HFF-Myc (cell line): ENCODE data around the gene HYAL3.

ENCODE experiments used
- DNase-seq: peaks from one replicate; pipeline ENCODE4 v3.0.0-alpha.2; 2011; ENCODE audit warnings: low read depth; ENCODE audit errors: extremely low read depth
- H3K4me3 ChIP-seq: replicated peaks from 2 replicates; pipeline ENCODE4 v1.5.1; 2011; ENCODE audit warnings: low read depth, mild to moderate bottlenecking, control low read depth, low read length
- CTCF ChIP-seq: IDR thresholded peaks from 2 replicates; pipeline ENCODE4 v1.5.1; 2012; ENCODE audit warnings: mild to moderate bottlenecking, low read depth, low read length, control low read depth; ENCODE audit errors: missing control alignments

The HYAL3 gene

GRCh38 chr3:50294492-50295403, 4.5 kb downstream of the HYAL3 start:
- DNase-seq: no peak
- H3K4me3 ChIP-seq: no peak overlapping the region
- TF ChIP-seq CTCF: no peak

DNA sequence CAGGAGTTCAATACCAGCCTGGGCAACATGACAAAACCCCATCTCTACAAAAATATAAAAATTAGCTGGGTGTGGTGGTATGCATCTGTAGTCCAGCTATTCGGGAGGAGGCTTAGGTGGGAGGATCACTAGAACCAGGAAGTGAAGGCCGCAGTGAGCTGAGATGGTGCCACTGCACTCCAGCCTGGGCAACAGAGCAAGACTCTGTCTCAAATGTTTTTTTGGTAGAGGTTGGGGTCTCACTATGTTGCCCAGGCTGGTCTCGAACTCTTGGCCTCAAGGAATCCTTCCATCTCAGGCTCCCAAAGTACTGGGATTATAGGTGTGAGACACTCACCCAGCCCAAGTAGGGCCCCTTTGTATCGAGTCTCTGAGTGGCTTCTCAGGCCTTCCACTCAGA, 5.1 kb downstream of the HYAL3 start:
- H3K4me3 ChIP-seq: no peak overlapping the region
- TF ChIP-seq CTCF: no peak
- DNase-seq: no peak

DNA sequence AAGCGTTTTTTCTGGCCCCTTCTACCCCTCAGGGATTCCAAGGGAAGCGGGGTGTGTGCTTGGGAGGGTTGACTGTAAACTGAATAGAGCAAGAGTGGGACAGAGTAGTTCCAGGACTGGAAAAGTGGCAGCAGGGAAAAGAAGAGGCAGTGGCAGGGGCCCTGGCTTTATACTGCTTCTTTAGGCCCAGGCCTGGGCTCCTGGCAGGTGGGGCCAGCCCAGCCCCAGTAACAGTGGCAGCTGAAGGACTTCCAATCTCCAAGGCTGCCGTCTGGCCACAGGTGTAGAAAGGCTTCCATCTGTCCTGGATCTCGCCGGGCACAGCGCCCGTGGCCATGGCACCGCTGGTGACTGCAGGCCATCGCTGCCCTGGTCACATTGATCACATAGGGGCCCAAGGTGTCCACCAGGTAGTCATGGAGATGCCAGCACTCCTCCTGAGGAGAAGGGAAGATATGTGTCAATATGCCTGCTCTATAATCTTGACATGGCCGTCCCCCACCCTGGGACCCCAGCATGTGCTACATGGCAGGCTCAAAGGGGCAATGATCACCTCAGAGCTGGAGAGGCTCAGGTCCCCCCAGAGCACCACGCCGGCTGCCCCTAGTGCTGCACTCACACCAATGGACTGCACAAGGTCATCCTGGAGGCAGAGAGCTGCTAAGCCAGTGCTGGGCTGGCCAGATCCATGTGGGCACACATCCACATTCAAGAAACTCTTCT, 6.0 kb downstream of the HYAL3 start:
- TF ChIP-seq CTCF: no peak
- DNase-seq: no peak
- peak overlapping the region; percentile 100 for H3K4me3 ChIP-seq

DNA sequence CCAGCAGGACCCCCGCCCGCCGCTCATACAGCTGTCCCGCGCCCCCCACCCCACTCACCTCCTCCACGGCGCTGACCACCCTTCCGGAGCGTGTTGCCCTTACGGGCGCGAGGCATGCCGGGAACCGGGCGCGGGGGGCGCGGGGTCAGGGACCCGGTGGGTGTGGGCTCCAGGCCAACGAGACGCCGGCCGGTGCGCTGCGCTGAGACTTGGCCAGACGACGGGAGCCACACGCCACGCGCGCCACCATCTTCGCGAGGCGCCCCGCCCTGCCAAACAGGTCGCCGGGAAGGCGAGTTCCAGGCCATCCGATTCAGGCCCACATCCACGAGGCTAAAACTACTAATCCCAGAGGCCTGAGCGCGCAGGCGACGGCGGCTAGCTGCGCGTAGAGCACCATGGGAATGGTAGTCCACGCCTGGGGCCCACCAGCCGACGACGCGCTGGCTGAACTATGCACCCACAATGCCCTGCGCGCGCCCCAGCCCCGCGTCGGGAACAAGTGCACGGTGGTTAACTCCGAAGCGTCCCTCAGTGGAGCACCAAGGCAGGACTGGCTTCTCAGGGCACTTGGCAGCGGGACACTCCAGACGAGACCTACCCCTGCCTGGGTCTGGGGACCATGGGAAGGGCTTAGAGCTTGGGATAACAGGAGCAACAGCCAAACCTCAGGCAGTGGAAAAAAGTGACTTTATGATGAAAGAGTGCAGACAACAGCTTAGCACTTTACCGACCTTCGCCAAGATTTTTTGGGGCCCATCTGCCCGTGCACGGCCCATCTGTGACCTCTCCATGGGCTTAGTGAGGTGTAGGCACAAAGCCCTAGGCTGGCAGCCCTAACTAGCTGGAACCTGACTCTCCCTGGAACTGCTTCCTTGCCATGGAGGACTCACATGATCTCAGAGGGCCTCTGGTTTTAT, 6.8 kb downstream of the HYAL3 start, which contains the start of gene IFRD2:
IFRD2 (minus strand) TSS at position 271 of the 920 bp plus-strand sequence; CDS start at position 116, 155 bp downstream.
- H3K4me3 ChIP-seq: peak within 1 kb of the TSS; percentile 100
- DNase-seq: peak; percentile 95
- TF ChIP-seq CTCF: no peak

GRCh38 chr3:50290161-50290641, 9.0 kb downstream of the HYAL3 start:
- TF ChIP-seq CTCF: no peak
- DNase-seq: no peak
- peak overlapping the region; percentile 100 for H3K4me3 ChIP-seq

- TF ChIP-seq CTCF: no peak
- H3K4me3 ChIP-seq: no peak overlapping the region
- no peak for DNase-seq
These were observed 10.1 kb downstream of the HYAL3 start for GRCh38 chr3:50289130-50289529.
